Stimulated activated CD4-positive, alpha-beta T cell treated with anti-CD3 and anti-CD28 coated beads, Interleukin-15, amount 100 ng/mL, for 1 hour (primary cell): ENCODE measurements around the gene MKNK2.
A peak's percentile ranks its signal among the peaks of the same experiment; 100 is the strongest.
"Not testable (repeated sequence)": the region's sequence is repeated elsewhere in the genome, so short reads cannot be mapped to it uniquely, and the experiment has no call there.

ENCODE experiments used
- DNase-seq, 2 donors: peaks; one replicate each; pipeline ENCODE4 v3.0.0-alpha.2; 2020; ENCODE audit warnings: low read depth in 1 of 2, low spot score in 1 of 2

MKNK2 gene

GRCh38 chr19:1997353-1998233 lies 53.5 kb downstream of the MKNK2 start:
- DNase-seq: no peak

- DNase-seq: peak in 1 of 2 donors; percentile 17
Measured at GRCh38 chr19:1992759-1993260, 58.2 kb downstream of the MKNK2 start.

DNA sequence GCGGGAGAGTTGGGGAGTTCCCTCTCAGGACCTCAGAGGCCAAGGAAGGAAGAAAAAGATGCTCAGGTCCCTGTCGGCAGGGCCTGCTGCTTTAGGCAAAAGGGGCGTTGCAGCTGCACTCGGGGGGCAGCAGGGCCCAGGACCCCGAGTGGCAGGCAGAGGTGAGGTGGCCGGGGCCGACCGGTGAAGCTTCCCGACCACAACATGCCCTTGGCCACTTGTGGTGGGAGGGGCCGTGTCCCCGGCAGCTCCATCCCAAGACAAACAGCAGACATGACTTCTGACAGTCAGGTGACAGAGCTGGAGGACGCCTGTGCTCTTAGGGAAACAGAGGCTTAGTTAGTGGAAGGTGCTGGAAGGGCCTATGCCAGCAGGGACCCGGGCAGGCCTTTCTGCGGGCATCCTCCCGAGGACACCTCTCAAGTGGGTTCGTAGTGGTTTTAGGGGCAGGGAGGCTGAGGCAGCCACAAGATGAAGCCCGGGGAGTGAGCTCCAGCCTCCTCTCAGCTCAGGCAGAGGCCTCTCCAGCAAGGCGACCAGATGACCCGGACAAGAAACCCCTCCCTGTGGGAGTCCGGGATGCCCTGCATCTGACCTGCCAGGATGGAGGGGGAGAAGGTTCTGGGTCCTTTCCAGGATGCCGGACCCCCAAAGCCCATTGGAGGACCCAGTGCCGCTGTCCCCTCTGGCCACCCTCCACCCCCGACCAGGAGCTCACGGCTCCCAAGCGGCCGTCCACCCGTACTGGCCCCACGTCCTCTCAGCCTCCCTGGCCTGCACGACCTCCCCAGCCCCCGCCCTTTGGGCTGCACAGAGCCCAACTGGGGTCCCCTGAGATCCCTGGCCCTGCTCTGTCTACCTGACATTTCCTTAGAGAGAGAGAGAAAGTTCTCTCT lies 59.8 kb downstream of the MKNK2 start:
- DNase-seq: no peak

GRCh38 chr19:1990230-1991017 lies 60.6 kb downstream of the MKNK2 start:
- DNase-seq: no peak

GRCh38 chr19:1989513-1990229 lies 61.4 kb downstream of the MKNK2 start:
- no peak for DNase-seq

GRCh38 chr19:1988464-1988863 lies 62.6 kb downstream of the MKNK2 start:
- DNase-seq: not testable (repeated sequence)
